ENCODE data around the gene GLB1L2. TPM values are rescaled to one million over a fixed set of nuclear protein-coding genes. Genes with fewer than 3 reads are reported as not detected.

GLB1L2 gene
- total and polyA plus RNA-seq, 12 donors = 0.11 to 0.72 (median 0.30) TPM

DNA sequence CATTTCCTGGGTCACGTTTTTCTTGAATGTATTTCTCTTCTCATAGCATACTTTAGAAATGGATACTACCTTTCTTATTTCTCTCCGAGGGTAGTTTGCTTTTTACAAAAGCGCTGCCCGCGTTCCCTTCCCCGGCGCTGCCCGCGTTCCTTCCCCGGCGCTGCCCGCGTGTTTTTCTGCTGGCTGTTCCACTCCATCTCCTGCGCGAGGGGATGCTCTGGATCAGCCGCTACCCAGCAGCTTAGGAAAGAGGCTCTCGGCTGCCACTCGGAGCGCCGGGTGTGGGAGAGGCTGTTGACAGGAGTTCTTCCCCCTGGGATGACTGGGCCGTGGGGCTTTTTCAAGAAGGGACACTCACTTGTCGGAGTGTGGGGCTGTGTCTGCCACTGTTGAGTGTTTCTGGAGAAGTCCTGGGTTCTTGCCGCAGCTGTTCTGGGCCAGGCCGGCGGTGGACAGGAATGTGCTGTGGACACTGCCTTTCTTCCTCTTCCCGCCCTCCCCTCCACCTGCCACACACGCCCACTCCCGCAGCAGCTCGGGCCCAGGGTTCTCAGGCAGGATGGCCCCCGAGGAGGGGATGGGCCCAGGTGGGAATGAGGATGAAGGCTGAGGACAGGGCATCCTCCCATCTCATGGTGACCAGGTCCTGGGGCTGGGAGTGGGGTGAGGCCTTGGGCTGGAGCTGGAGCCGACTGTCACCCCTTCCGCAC lies 30.6 kb downstream of the GLB1L2 start:
- no peak overlapping the region for H3K27ac ChIP-seq
- intact Hi-C loops (cut with DNase I) = no loop called here
- no peak overlapping the region for H3K4me3 ChIP-seq
- TF ChIP-seq, protein P1, sequence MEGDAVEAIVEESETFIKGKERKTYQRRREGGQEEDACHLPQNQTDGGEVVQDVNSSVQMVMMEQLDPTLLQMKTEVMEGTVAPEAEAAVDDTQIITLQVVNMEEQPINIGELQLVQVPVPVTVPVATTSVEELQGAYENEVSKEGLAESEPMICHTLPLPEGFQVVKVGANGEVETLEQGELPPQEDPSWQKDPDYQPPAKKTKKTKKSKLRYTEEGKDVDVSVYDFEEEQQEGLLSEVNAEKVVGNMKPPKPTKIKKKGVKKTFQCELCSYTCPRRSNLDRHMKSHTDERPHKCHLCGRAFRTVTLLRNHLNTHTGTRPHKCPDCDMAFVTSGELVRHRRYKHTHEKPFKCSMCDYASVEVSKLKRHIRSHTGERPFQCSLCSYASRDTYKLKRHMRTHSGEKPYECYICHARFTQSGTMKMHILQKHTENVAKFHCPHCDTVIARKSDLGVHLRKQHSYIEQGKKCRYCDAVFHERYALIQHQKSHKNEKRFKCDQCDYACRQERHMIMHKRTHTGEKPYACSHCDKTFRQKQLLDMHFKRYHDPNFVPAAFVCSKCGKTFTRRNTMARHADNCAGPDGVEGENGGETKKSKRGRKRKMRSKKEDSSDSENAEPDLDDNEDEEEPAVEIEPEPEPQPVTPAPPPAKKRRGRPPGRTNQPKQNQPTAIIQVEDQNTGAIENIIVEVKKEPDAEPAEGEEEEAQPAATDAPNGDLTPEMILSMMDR (IDR thresholded peaks at IDR 0.05) = no peak
- WGBS, 2 donors = 72 to 78% methylated on average over 32 of the region's 32 CpGs
- no peaks in the 10 kb centered on the region for H3K36me3 ChIP-seq
- ATAC-seq (no peak), DNase-seq (no peak)
- peaks cover 0 to 4% (median 0%) of the 10 kb centered on the region in 9 donors for H3K4me1 ChIP-seq
- peaks cover 0 to 58% (median 48%) of the 10 kb centered on the region in 7 donors for H3K27me3 ChIP-seq
- H3K9me3 ChIP-seq = no peaks in the 10 kb centered on the region

- Histone ChIP-seq H3K9me3 (no peaks in the 10 kb centered on the region), H3K27ac (no peak overlapping the region), H3K4me1 (peaks cover 0 to 4% (median 0%) of the 10 kb centered on the region in 9 donors), H3K27me3 (peaks cover 0 to 55% (median 45%) of the 10 kb centered on the region in 7 donors), H3K36me3 (no peaks in the 10 kb centered on the region), H3K4me3 (no peak overlapping the region)
- 89 to 90% methylated on average over 9 of the region's 9 CpGs for WGBS, 2 donors
- ATAC-seq (no peak), DNase-seq (no peak)
- TF ChIP-seq, protein P1 (IDR thresholded peaks at IDR 0.05) = no peak
- intact Hi-C loops (cut with DNase I) = no loop called here
These were observed 31.4 kb downstream of the GLB1L2 start for GRCh38 chr11:134363161-134363560.

DNA sequence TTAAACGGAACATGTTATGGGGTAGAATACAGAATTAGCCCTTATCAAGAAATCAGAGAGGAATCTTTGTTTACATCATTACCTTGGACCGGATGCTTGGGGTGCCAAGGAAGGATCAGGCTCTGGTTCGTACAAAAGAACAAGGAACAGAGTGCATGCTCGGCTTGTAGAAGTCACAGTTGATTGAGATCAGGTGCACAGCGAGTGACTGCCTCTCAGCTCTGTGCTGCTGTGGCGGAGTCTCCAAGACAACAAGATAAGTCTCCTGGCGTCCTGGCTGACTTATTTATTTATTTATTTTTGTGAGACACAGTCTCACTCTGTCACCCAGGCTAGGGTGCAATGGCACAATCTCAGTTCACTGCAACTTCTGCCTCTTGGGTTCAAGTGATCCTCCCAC lies 31.8 kb downstream of the GLB1L2 start:
- Histone ChIP-seq H3K27me3 (peaks cover 0 to 55% (median 45%) of the 10 kb centered on the region in 7 donors), H3K4me3 (no peak overlapping the region), H3K36me3 (no peaks in the 10 kb centered on the region), H3K27ac (no peak overlapping the region), H3K9me3 (no peaks in the 10 kb centered on the region), H3K4me1 (peaks cover 0 to 4% (median 0%) of the 10 kb centered on the region in 9 donors)
- intact Hi-C loops (cut with DNase I) = no loop called here
- TF ChIP-seq, protein P1 (IDR thresholded peaks at IDR 0.05) = no peak
- DNase-seq (no peak), ATAC-seq (no peak)
- WGBS, 2 donors = 37 to 56% methylated on average over 7 of the region's 7 CpGs

DNA sequence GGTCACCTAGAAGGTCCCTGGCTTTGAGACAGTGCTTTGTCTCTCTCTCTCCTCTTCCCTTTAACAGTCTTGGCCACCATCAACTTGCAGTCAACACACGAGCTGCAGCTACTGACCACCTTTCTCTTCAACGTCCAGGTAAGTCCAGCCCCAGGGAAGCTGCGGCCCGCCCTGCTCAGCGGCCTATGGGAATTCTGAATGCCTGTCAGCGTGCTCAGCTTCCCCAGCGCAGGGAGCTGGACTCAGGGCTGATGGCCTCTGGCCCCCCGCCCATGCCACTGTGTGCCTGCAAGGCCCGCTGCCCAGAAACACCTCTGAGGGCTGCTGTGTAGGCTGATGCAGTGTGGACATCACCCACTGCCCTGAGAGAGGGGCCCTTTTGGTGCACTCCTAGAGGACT lies 32.5 kb downstream of the GLB1L2 start:
- TF ChIP-seq, protein P1 (IDR thresholded peaks at IDR 0.05) = no peak
- peaks cover 0 to 57% (median 41%) of the 10 kb centered on the region in 7 donors for H3K27me3 ChIP-seq

More for the DNA sequence above, 32.5 kb downstream of the GLB1L2 start:
- Histone ChIP-seq H3K4me1 (peaks cover 0 to 4% (median 0%) of the 10 kb centered on the region in 9 donors), H3K36me3 (no peaks in the 10 kb centered on the region), H3K4me3 (no peak overlapping the region), H3K27ac (no peak overlapping the region), H3K9me3 (no peaks in the 10 kb centered on the region)
- ATAC-seq = no peak
- intact Hi-C loops (cut with DNase I) = no loop called here
- WGBS, 2 donors = 77 to 86% methylated on average over 9 of the region's 9 CpGs
- DNase-seq = no peak

All from heart right ventricle (tissue), 16 donors.